ENCODE measurements around the gene GYS1. TPM values are rescaled to one million over a fixed set of nuclear protein-coding genes. Genes with fewer than 3 reads are reported as not detected.

The GYS1 gene
- polyA plus RNA-seq, 1 experiment = 49.7 TPM

DNA sequence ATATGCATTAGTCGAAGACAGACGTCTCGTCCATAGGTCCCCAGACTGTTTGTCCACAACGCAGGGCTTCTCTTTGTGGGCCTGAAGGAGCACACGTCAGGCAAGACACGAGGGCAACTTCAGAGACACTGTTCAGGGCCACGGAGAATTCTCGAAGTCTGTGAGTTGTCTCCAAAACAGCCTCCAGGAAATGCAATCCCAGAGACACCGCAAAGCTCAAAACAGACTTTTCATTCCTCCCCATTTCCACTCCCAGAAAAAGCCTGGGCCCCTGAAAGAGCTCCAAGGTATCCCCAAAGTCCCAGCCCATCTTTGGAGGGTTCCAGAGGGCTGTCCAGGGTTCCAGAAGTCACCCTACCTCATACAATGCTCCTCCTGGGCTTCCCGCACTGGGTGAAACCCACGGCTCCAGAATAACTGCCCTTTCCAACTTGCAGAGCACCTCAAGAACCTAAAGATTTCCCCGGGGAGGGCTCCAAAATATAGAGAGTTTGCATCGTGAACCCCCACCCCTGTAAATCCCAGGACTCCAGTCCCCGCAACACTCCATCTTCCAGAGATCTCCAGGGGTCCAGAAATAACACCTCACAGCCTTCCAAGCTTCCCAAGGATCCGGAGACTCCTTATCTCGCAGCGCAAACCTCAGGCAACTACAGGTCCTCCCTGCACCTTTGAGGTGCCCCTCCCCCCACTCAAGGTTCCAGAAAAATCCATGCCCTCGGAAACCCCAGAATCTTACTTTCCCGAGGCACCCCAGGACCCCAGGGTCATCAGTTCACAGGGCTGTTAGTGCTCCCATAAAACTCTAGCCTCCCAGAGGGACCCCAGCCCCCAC is 28.7 kb downstream of the GYS1 start:
- no peak for DNase-seq (ENCODE audit: low read depth)
- TF ChIP-seq CTCF (IDR thresholded peaks at IDR 0.05; ENCODE audit: insufficient read depth, low read depth, low read length) = no peak
- POLR2A ChIA-PET = interaction anchor here (0.6 to 1.0 kb wide), 3 partner anchors 9 to 91 kb away, joined by 4 to 5 read pairs (median 4); no protein-coding TSS in a partner anchor
- H3K36me3 ChIP-seq (ENCODE audit: control insufficient read depth, insufficient read depth, low read length) = peaks cover 27% of the 10 kb centered on the region
- peak overlapping the region; percentile 4; the same call in 1 of the 2 replicates for H3K4me3 ChIP-seq (ENCODE audit: low read depth, low read length)
- H3K27me3 ChIP-seq (ENCODE audit: control insufficient read depth, insufficient read depth, low read length) = no peaks in the 10 kb centered on the region
- CTCF ChIA-PET = interaction anchor here (0.7 to 1.5 kb wide), 5 partner anchors 28 to 169 kb away, joined by 3 to 5 read pairs (median 3); partner anchors contain the start of genes GYS1, NUCB1 and RUVBL2

- Histone ChIP-seq H3K27me3 (ENCODE audit: control insufficient read depth, insufficient read depth, low read length) (no peaks in the 10 kb centered on the region), H3K36me3 (ENCODE audit: control insufficient read depth, insufficient read depth, low read length) (peaks cover 22% of the 10 kb centered on the region), H3K4me3 (ENCODE audit: low read depth, low read length) (peak overlapping the region; percentile 4; the same call in 1 of the 2 replicates)
- no peak for TF ChIP-seq CTCF (IDR thresholded peaks at IDR 0.05; ENCODE audit: insufficient read depth, low read depth, low read length)
- DNase-seq (ENCODE audit: low read depth) = no peak
- ChIA-PET CTCF (interaction anchor here (0.7 to 1.5 kb wide), 5 partner anchors 29 to 168 kb away, joined by 3 to 5 read pairs (median 3); partner anchors contain the start of genes GYS1, NUCB1 and RUVBL2), POLR2A (interaction anchor here (0.6 to 1.0 kb wide), 3 partner anchors 8 to 90 kb away, joined by 4 to 5 read pairs (median 4); no protein-coding TSS in a partner anchor)
These were observed 29.5 kb downstream of the GYS1 start for GRCh38 chr19:48963371-48964204.

DNA sequence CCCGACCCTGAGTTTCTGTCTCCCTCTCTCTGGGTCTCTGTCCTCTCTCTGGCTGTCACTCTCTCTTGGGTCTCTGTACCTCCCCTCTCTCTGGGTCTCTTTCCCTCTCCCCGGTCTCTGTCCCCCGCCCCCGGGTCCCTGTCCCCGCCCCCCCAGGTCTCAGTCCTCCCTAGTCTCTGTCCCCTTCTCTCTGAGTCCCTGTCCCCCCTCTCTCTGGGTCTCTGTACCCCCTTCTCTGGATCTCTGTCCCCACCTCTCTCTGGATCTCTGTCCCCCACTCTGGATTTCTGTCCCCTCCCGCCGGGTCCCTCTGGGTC is 30.3 kb downstream of the GYS1 start:
- TF ChIP-seq CTCF (IDR thresholded peaks at IDR 0.05; ENCODE audit: insufficient read depth, low read depth, low read length) = no peak
- H3K4me3 ChIP-seq (ENCODE audit: low read depth, low read length) = no peak overlapping the region
- no peaks in the 10 kb centered on the region for H3K27me3 ChIP-seq (ENCODE audit: control insufficient read depth, insufficient read depth, low read length)
- H3K36me3 ChIP-seq (ENCODE audit: control insufficient read depth, insufficient read depth, low read length) = peaks cover 20% of the 10 kb centered on the region
- DNase-seq (ENCODE audit: low read depth) = no peak
- POLR2A ChIA-PET = no interaction called here
- CTCF ChIA-PET = no interaction called here

DNA sequence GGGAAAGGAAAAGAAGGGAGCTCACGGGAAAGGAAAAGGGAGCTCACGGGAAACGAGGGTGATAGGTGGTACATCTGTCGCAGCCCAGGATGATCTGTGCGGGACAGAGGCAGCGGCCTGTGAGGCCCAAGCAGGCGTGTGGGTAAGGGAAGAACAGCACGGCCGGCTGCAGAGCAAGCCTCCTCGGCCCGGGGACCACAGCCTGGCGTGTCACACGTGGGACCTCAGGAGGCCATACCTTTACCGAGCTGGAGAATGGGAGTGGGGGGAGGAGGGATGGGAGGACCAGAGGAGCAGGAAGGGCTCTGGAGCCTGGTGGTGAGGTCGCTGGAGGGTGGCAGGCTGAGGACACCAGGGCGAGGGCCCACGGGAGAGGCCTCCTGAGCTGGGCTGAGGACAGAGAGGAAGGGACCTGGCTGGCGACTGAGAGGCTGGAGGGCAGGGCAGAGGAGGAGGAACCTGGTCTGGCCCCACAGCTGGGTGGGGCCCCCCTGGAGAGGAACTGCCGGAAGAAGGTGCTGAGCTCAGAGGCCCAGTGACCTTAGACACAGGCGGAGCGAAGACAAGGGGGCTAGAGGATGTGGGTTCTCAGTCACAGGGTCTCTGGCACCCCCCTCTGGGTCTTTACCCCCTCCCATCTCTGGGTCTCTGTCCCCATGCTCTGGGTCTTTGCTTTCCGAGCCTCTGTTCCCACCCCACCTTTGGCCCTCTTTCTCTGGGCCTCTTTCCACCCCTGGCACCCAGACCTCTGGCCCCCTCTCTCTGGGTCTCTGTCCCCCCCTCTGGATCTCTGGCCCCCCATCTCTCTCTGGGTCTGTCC is 30.9 kb downstream of the GYS1 start:
- no peak for DNase-seq (ENCODE audit: low read depth)
- Histone ChIP-seq H3K4me3 (ENCODE audit: low read depth, low read length) (no peak overlapping the region), H3K36me3 (ENCODE audit: control insufficient read depth, insufficient read depth, low read length) (peaks cover 19% of the 10 kb centered on the region), H3K27me3 (ENCODE audit: control insufficient read depth, insufficient read depth, low read length) (no peaks in the 10 kb centered on the region)
- POLR2A ChIA-PET = interaction anchor here (0.5 kb wide), 1 partner anchor 124 kb away, joined by 3 read pairs; no protein-coding TSS in a partner anchor
- TF ChIP-seq CTCF (IDR thresholded peaks at IDR 0.05; ENCODE audit: insufficient read depth, low read depth, low read length) = no peak
- CTCF ChIA-PET = interaction anchor here (0.8 kb wide), 1 partner anchor 339 kb away, joined by 3 read pairs; no protein-coding TSS in a partner anchor

Data from BJ (cell line).